Fibroblast of skin of back (primary cell): ENCODE measurements around the gene SURF1.
"Not testable (repeated sequence)": the region's sequence is repeated elsewhere in the genome, so short reads cannot be mapped to it uniquely, and the experiment has no call there.

Experiments
- DNase-seq: peaks from one replicate; pipeline ENCODE4 v3.0.0-alpha.2; 2013

Gene SURF1

DNA sequence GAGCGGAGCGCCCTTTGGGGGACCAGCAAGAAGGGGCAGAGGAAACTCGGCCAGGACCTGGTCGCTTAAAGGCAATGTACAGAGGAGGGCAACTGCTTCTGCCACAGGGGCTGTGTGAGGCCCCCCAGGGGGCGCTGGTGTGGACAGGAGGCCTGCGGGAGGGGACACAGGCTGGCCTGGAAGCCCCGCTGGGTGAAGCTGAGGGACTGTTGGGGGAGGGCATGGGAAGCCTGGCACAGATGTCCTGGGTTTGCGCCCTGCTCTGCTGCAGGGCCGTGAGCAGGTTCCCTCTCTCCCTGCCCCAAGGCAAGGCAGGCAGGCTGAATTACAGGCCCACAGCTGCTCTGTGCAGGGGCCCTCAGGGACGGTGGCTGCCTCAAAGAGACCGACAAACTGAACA, 13.7 kb downstream of the SURF1 start:
- DNase-seq, result no peak

DNA sequence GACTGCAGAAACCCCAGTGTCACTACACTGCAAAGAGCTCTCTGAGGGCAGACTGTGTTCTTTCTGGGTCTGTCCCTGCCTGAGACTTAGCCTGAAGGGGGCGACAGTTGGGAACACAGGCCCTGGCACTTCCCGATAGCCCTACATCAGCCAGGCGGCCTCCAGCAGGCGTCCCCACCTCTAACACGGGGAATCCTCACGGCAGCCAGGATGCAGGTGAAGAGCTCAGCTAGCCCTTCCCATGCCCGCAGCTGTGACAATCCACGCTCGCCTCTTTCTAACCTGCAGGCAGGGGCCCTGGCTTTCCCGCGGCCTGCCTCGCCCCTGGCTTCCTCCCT, 14.2 kb downstream of the SURF1 start:
- DNase-seq, result no peak

- no peak for DNase-seq
Observed at GRCh38 chr9:133341369-133342068, 14.8 kb downstream of the SURF1 start.

DNA sequence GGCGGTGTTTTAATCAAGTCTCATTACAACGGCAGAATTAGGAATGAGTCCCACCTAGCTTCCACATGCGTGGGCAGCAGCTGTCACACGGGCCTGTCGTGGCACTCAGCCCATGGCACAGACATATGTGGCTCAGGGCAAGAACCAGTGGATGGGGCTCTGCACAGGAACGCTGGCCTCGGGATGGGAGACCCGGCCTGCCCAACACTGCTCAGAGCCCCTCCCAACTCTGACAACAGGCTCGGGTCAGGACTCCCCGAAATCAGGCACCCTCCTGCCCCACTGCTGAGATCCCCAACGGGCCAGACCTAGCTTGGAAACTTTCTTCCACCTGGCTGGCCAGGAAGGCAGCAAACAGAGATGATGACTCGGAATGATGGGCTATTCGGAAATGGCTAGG, 15.4 kb downstream of the SURF1 start:
- no peak for DNase-seq

DNA sequence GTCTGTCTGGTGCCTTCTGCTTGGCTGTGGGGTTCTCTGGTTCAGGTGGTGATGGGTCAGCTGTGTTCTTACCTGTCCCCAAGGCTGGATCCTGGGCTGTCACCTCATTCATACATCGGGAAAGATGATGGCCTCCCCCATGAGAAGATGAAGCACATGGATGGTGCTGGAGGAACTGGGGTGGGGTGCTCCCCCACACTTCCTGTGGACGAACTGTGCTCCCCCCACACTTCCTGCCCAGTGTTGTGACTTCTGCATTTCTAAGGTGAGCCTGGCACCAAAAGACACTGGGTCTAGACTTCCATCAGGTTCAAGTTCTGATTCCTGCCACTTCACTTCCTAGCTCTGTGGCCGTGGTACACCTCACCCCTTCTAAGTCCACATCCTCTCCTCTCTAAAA, 16.0 kb downstream of the SURF1 start:
- no peak for DNase-seq

GRCh38 chr9:133339641-133340040, 16.6 kb downstream of the SURF1 start:
- DNase-seq, result no peak

DNA sequence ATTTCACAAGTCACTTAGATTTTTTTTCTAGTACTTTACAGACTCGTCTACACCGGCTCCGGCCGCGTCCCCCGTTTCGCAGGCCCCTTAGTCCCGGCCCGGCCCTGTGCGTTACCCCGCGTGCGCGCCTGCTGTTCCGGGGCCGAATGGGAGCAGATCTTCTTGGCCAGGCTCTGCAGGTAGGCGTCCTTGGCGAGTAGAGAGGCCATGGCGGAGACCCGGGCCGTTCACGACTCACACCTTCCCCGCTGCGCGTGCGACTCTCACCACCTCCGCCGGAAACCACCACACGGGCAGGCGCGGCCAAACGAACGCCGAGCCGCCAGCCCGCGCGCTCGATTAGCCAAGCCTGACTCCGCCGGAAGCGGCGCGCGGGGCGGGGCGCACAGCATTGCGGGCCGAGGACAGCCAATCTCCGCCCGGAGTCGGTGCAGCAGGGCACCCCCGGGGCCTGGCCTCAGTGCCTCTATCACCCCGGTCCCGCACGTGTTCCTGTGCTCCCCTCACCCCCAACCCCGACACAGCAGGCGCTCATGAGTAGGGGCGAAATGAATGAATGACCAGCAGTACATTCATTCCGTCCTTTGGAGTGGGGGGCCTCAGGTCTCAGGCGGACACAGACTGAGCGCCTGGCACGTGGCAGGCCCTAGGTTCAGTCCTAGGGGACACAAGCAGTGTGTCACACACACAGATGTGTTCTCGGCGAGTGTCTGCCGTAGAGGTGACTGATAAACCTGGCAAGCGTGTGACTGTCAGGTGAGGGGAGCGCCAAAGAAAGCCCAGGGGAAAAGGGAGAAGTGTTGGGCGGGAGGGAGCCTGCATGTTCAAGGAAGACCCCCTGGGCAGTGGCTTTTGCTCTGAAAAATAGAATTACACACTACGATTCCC, 20.1 kb downstream of the SURF1 start, which contains the start of gene SURF6:
Gene SURF6, minus strand, starts transcription at position 265 of the 888 bp plus-strand sequence. Its CDS starts 56 bp downstream, at position 209.
- DNase-seq, result peak; percentile 91

DNA sequence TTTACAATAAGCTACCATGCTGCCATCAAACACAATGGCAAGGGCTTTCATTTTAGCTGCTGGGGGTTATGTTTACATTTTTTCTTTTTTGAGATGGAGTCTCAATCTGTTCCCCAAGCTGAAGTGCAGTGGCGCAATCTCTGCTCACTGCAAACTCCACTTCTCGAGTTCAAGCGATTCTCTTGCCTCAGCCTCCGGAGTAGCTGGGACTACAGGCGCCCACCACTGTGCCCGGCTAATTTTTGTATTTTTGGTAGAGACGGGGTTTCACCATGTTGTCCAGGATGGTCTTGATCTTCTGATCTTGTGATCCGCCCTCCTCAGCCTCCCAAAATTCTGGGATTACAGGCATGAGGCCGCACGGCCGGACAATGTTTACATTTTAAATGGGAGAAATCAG, 21.4 kb downstream of the SURF1 start:
- not testable (repeated sequence) for DNase-seq

DNA sequence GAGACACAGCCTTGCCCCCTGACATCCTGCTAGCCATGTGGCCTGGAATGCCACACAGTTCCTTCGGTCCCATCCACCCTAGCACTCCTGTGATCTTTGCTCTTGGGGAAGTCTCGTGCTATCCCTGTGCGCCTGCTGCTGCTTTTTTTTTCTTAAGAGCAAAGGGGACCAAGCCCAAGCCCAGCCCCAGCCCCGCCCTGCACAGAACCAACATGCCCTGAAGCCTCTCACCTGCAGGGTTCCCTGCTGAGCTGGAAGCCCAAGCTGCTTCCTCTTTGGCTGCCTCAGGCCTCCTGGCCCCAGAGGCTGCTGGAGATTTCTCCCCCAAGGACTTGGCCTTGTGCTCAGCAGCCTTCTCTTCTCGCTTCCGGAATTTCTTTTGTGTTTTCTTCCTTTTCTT, 22.1 kb downstream of the SURF1 start:
- no peak for DNase-seq

GRCh38 chr9:133333566-133333965, 22.7 kb downstream of the SURF1 start:
- DNase-seq, result no peak

- DNase-seq, result no peak
Observed at GRCh38 chr9:133333011-133333410, 23.3 kb downstream of the SURF1 start.

DNA sequence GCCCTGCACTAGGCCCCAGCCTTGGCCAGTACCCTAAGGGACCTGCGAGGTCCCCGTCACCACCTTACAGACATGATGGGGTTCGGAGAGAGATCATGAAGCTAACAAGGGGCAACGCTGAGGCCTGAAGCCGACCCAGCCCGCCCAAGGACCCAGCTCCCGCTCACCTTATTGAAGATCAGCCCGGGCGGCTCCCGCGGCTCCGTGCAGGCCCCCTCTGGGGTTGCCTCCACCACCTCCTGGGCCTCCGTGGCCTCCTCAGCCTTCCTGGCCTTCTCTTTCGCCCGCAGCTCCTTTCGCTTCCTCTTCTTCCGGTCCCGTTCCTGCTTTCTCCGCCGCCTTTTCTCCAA, 23.9 kb downstream of the SURF1 start:
- DNase-seq, result no peak

GRCh38 chr9:133331641-133332380, 24.5 kb downstream of the SURF1 start:
- DNase-seq, result no peak

GRCh38 chr9:133331221-133331620, 25.1 kb downstream of the SURF1 start:
- DNase-seq, result no peak

GRCh38 chr9:133329306-133330156, 26.8 kb downstream of the SURF1 start:
- DNase-seq, result not testable (repeated sequence)

DNA sequence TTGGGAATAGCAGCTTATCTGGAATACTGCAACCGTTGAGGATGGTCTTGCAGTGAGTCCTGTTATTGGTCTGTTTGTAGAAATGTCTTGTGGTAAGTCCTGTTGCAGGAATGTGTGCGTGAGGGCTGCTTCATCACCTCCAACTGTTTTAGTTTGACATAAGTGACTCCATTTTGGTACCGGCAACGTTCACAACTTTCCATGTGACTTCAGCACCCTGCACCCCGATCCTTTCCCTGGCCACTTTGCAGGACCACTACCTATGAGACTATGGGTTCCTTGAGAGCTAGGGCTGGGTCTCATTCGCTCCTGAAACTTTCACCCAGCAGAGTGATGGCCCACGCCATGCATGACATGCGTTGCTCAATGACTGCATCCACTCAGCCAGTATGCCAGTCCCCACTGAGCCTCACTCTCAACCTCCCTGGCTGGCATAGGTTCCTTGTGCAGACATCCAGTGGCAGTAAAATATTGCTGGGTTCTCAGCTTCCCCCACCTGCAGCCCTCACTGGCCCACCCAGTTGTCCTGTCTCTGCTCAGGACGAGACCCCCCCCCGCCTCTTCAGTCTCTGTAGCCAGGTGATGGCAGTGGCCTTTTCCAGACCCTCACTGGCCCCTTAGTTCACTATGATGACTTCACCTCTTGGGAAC, 28.3 kb downstream of the SURF1 start:
- DNase-seq, result no peak

GRCh38 chr9:133327021-133327420, 29.3 kb downstream of the SURF1 start:
- DNase-seq, result not testable (repeated sequence)

DNA sequence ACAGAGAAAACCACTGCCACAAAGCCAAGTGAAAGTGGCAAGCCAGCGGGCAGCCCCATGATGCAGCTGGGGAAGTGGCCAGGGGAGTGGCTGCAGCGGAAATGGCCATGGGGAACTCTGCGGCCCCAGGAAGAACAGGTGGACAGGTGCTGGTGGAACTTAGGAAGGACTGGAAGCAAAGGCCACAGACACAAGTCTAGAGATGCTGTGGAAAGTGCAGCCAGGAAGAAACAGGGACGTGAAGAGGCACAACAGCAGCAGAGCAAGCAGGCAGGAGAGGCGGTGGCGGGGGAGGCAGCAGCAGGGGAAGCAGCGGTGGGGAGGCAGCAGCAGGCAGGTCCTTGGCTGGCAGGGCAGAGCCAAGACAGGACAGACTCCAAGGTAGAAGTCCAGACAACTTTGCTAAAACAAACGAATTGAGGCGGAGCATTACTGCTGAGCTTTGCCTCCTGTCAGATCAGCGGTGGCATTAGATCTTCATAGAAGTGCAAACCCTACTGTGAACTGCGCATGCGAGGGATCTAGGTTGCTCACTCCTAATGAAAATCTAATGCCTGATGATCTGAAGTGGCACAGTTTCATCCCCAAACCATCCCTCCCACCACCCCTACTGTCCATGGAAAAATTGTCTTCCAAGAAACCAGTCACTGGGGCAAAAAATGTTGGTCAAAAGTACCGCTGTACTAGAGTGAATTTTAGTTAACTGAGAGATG, 32.1 kb downstream of the SURF1 start:
- no peak for DNase-seq

- no peak for DNase-seq
Observed at GRCh38 chr9:133323211-133323610, 33.1 kb downstream of the SURF1 start.

DNA sequence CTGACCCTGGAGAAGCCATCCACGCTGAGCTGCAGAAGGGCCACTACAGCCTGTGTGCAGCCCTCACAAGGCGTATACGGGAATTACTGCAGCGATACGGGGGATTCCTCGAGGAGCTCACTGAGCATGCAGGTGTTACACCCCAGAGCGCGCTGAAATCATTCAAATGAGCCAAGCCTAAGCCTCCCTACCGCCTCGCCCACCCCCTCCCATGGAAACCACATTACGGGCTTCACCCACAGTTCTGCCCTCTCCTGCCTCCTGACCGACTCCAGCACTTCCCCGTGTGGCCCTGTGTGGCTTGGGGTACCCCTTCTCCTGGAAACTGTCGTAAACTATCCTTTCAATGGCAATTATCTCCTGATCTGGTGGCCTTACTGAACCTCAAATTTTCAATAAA, 33.6 kb downstream of the SURF1 start:
- DNase-seq, result no peak

DNA sequence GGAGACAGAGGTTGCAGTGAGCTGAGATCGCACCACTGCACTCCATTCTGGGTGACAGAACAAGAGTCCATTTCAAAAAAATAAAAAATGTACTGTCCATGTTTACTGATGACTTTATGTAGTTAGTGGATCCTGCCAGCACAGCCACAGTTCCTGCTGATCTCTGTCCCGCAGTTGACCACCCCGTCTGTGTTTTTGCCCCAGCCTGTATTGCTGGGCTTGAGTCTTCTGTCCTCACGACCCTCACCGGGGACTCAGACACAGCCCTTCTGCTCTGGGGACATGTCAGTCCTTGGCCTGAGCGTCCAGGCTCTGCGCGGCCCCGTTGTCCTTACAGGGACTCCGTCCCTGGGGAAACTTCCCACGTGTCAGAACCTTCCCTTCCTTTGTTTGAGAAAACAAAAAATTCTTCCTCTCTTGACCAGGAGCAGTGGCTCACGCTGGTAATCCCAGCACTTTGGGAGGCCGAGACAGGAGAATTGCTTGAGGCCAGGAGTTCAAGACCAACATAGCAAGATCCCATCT, 34.8 kb downstream of the SURF1 start:
- DNase-seq, result no peak
